ENCODE measurements around the gene SLC13A5. TPM values are rescaled to one million over a fixed set of nuclear protein-coding genes. Genes with fewer than 3 reads are reported as not detected.

The SLC13A5 gene
- total and polyA plus RNA-seq, 9 of the 15 experiments (the other 6 are each of a cell fraction or from before 2014, with no cell fraction given): 0.04 TPM; not detected in 8

DNA sequence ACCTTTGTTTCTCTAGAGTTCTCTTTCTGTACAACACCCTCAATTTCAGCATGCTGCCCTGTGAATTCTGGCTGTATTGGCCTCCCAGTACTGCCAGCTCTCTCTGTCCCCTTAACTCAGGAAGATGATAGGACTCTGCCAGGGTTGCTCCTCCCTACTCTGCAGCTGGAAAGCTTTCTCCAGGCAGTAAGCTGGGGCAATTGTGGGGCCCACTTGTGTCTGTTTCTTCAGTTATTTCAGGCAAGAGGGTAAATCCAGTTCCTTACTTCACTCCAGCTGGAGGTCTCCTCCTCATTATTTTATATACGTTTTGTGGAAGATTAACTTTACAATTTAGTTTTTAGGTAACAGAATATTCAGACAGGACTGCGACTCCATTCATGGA, 51.7 kb downstream of the SLC13A5 start:
- no peak for ATAC-seq
- in situ Hi-C loops (cut with MboI) (no loop called here), intact Hi-C loops (cut with micrococcal nuclease) (no loop called here)
- Histone ChIP-seq H3K9ac (ENCODE audit: insufficient read depth in 1 of 2, low read depth in 2 of 2, low read length in 2 of 2) (no peak overlapping the region), H3K9me1 (ENCODE audit: control insufficient read depth, insufficient read depth, low read length) (no peaks in the 10 kb centered on the region), H3K27ac (ENCODE audit: extremely low read depth, low read depth, low read length) (no peak overlapping the region), H4K20me1 (replicated peaks; ENCODE audit: control insufficient read depth, insufficient read depth, low read length) (no peaks in the 10 kb centered on the region), H3K4me1 (replicated peaks in 1 of 2; ENCODE audit: control insufficient read depth in 2 of 2, insufficient read depth in 2 of 2, low read length in 2 of 2) (no peaks in the 10 kb centered on the region), H3K9me3 (replicated peaks; ENCODE audit: control insufficient read depth, insufficient read depth, low read depth, low read length) (no peaks in the 10 kb centered on the region), H3K79me2 (ENCODE audit: control insufficient read depth, insufficient read depth, low read length) (no peaks in the 10 kb centered on the region), H3K36me3 (ENCODE audit: control insufficient read depth, insufficient read depth, low read length) (no peaks in the 10 kb centered on the region), H2AFZ (ENCODE audit: low read depth, low read length) (no peak overlapping the region), H3K4me3 (no peak overlapping the region), H3K4me2 (ENCODE audit: insufficient read depth, low read length) (no peak overlapping the region), H3K27me3 (ENCODE audit: control insufficient read depth in 2 of 2, insufficient read depth in 2 of 2, low read length in 2 of 2) (peaks cover 0 to 16% of the 10 kb centered on the region in 2 experiments; a peak in 3 of 5 replicates)
- POLR2A ChIA-PET: interaction anchor here (0.5 to 1.5 kb wide), 6 partner anchors 13 to 1010 kb away, joined by 3 to 4 read pairs (median 3); no protein-coding TSS in a partner anchor
- no peak for FAIRE-seq
- DNase-seq (ENCODE audit: extremely low read depth in 1 of 4, low spot score in 3 of 4): no peak
- WGBS (ENCODE audit: insufficient coverage, low coverage, missing lambda C conversion rate): 0% methylated on average over 2 of the region's 2 CpGs
- CTCF ChIA-PET (ENCODE audit: low intra/inter-chr PET ratio): no interaction called here
- BruUV-seq (replicated peaks): no TSS peak
- TF ChIP-seq TEAD4 (IDR thresholded peaks at IDR 0.05; ENCODE audit: low read length): no peak
- TF ChIP-seq TEAD4 (CRISPR knock-in tag; IDR thresholded peaks at IDR 0.05; ENCODE audit: borderline replicate concordance): no peak
- TF ChIP-seq, protein P1, sequence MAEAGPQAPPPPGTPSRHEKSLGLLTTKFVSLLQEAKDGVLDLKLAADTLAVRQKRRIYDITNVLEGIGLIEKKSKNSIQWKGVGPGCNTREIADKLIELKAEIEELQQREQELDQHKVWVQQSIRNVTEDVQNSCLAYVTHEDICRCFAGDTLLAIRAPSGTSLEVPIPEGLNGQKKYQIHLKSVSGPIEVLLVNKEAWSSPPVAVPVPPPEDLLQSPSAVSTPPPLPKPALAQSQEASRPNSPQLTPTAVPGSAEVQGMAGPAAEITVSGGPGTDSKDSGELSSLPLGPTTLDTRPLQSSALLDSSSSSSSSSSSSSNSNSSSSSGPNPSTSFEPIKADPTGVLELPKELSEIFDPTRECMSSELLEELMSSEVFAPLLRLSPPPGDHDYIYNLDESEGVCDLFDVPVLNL (CRISPR knock-in tag; IDR thresholded peaks at IDR 0.05; ENCODE audit: low read depth): no peak
- no peak for TF ChIP-seq DACH1 (IDR thresholded peaks at IDR 0.05; ENCODE audit: partially characterized antibody)
- no peak for TF ChIP-seq NONO (IDR thresholded peaks at IDR 0.05; ENCODE audit: low read depth in 2 of 2, low read length in 1 of 2)
- no peak for TF ChIP-seq ELF1 (tag; IDR thresholded peaks at IDR 0.05)
- TF ChIP-seq, protein P2, sequence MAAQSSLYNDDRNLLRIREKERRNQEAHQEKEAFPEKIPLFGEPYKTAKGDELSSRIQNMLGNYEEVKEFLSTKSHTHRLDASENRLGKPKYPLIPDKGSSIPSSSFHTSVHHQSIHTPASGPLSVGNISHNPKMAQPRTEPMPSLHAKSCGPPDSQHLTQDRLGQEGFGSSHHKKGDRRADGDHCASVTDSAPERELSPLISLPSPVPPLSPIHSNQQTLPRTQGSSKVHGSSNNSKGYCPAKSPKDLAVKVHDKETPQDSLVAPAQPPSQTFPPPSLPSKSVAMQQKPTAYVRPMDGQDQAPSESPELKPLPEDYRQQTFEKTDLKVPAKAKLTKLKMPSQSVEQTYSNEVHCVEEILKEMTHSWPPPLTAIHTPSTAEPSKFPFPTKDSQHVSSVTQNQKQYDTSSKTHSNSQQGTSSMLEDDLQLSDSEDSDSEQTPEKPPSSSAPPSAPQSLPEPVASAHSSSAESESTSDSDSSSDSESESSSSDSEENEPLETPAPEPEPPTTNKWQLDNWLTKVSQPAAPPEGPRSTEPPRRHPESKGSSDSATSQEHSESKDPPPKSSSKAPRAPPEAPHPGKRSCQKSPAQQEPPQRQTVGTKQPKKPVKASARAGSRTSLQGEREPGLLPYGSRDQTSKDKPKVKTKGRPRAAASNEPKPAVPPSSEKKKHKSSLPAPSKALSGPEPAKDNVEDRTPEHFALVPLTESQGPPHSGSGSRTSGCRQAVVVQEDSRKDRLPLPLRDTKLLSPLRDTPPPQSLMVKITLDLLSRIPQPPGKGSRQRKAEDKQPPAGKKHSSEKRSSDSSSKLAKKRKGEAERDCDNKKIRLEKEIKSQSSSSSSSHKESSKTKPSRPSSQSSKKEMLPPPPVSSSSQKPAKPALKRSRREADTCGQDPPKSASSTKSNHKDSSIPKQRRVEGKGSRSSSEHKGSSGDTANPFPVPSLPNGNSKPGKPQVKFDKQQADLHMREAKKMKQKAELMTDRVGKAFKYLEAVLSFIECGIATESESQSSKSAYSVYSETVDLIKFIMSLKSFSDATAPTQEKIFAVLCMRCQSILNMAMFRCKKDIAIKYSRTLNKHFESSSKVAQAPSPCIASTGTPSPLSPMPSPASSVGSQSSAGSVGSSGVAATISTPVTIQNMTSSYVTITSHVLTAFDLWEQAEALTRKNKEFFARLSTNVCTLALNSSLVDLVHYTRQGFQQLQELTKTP (IDR thresholded peaks at IDR 0.05; ENCODE audit: low read depth in 1 of 2, partially characterized antibody in 2 of 2): no peak
- TF ChIP-seq LCOR (CRISPR knock-in tag; IDR thresholded peaks at IDR 0.05): no peak
- TF ChIP-seq, protein P3, sequence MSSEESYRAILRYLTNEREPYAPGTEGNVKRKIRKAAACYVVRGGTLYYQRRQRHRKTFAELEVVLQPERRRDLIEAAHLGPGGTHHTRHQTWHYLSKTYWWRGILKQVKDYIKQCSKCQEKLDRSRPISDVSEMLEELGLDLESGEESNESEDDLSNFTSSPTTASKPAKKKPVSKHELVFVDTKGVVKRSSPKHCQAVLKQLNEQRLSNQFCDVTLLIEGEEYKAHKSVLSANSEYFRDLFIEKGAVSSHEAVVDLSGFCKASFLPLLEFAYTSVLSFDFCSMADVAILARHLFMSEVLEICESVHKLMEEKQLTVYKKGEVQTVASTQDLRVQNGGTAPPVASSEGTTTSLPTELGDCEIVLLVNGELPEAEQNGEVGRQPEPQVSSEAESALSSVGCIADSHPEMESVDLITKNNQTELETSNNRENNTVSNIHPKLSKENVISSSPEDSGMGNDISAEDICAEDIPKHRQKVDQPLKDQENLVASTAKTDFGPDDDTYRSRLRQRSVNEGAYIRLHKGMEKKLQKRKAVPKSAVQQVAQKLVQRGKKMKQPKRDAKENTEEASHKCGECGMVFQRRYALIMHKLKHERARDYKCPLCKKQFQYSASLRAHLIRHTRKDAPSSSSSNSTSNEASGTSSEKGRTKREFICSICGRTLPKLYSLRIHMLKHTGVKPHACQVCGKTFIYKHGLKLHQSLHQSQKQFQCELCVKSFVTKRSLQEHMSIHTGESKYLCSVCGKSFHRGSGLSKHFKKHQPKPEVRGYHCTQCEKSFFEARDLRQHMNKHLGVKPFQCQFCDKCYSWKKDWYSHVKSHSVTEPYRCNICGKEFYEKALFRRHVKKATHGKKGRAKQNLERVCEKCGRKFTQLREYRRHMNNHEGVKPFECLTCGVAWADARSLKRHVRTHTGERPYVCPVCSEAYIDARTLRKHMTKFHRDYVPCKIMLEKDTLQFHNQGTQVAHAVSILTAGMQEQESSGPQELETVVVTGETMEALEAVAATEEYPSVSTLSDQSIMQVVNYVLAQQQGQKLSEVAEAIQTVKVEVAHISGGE (CRISPR knock-in tag; IDR thresholded peaks at IDR 0.05): no peak
- TF ChIP-seq FOXJ2 (tag; IDR thresholded peaks at IDR 0.05): no peak
- no peak for TF ChIP-seq ARID2 (IDR thresholded peaks at IDR 0.05)
- TF ChIP-seq ZSCAN32 (CRISPR knock-in tag; IDR thresholded peaks at IDR 0.05): no peak
- no peak for TF ChIP-seq HDGF (IDR thresholded peaks at IDR 0.05)
